Stomach (tissue), 4 donors: Measurements from ENCODE around the gene PARP8.
"Not testable (repeated sequence)": the region's sequence is repeated elsewhere in the genome, so short reads cannot be mapped to it uniquely, and the experiment has no call there.

Experiments
- EP300 ChIP-seq: sonication (generic); formaldehyde crosslinking; IDR thresholded peaks from one replicate; pipeline ENCODE4 v1.6.1; 2017; ENCODE audit warnings: antibody characterized with exemption
- POLR2A ChIP-seq, 4 donors: fragments of 450-650 bp; IDR thresholded peaks; one replicate each; pipeline ENCODE4 v1.6.1; 2016; ENCODE audit warnings: antibody characterized with exemption in 4 of 4, control low read depth in 2 of 4, mild to moderate bottlenecking in 1 of 4, moderate library complexity in 1 of 4
- POLR2AphosphoS5 ChIP-seq, 3 donors: sonication (generic); formaldehyde crosslinking; IDR thresholded peaks; one replicate each; pipeline ENCODE4 v1.6.1; 2016; ENCODE audit warnings: antibody characterized with exemption in 3 of 3
- TF ChIP-seq, protein P1 (sequence below), 7 experiments: fragments of 450-650 bp in 4 of 7; fragments of 200-600 bp in 3 of 7; sonication (generic) in 3 of 7; IDR thresholded peaks; one replicate each; pipeline ENCODE4 v1.5.1; 2016 to 2019; ENCODE audit warnings: antibody characterized with exemption in 7 of 7, control low read depth in 2 of 7, mild to moderate bottlenecking in 1 of 7

DNA sequence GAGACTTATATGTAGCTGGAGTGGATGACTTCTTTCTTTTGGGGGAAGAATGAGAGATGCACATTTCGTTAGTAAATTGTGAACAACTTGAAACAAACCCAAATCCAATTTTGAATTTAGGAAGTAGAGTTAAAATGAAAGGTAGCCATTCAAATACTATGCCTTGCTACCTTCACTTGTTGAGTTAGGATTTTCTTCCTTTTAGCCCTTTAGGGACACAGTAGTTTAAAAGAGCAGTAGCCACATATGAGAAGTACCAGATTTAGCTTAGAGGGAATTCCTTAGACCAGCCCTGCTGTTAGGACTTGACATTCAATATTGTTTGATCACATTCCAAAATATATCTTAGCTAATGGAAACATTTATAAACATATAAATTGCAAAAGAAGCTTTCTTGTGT, 2.2 kb downstream of the PARP8 start:
- TF ChIP-seq EP300; POLR2A (IDR thresholded peaks at IDR 0.05); POLR2AphosphoS5 (IDR thresholded peaks at IDR 0.05): not testable (repeated sequence)
- TF ChIP-seq, protein P1, sequence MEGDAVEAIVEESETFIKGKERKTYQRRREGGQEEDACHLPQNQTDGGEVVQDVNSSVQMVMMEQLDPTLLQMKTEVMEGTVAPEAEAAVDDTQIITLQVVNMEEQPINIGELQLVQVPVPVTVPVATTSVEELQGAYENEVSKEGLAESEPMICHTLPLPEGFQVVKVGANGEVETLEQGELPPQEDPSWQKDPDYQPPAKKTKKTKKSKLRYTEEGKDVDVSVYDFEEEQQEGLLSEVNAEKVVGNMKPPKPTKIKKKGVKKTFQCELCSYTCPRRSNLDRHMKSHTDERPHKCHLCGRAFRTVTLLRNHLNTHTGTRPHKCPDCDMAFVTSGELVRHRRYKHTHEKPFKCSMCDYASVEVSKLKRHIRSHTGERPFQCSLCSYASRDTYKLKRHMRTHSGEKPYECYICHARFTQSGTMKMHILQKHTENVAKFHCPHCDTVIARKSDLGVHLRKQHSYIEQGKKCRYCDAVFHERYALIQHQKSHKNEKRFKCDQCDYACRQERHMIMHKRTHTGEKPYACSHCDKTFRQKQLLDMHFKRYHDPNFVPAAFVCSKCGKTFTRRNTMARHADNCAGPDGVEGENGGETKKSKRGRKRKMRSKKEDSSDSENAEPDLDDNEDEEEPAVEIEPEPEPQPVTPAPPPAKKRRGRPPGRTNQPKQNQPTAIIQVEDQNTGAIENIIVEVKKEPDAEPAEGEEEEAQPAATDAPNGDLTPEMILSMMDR (IDR thresholded peaks at IDR 0.05), result not testable (repeated sequence)
